T-cell (primary cell): Measurements from ENCODE around the gene RPAP2. TPM values are rescaled to one million over a fixed set of nuclear protein-coding genes. Genes with fewer than 3 reads are reported as not detected.

Experiments used
- ATAC-seq, 4 experiments: fragments of 200-7000 bp in 3 of 4; fragments of 150-1000 bp in 1 of 4; cut with Tn5 transposase; replicated peaks in 1 of 4; 1 replicate in 3 of 4; 2 replicates in 1 of 4; pipeline ENCODE4 v1.10.0; 2021; ENCODE audit warnings: moderate library complexity in 3 of 4, mild to moderate bottlenecking in 2 of 4, moderate number of reproducible peaks in 1 of 4
- CTCF ChIA-PET, 2 donors: fragments of 300-600 bp; sonication (Branson Sonifier 250); formaldehyde crosslinking; loops; one replicate each; lab custom pipeline; 2022; ENCODE audit warnings: antibody characterized with exemption in 2 of 2; lab: Charles Lee
- POLR2A ChIA-PET, 2 donors: fragments of 300-600 bp; sonication (Branson Sonifier 250); formaldehyde crosslinking; loops; one replicate each; lab custom pipeline; 2022; ENCODE audit warnings: antibody characterized with exemption in 2 of 2; lab: Charles Lee
- DNase-seq, 35 experiments: peaks; one replicate each; pipeline versions ENCODE4 v3.0.0 to v3.0.0-alpha.2; 2013 to 2023
- H3K27ac ChIP-seq: one replicate; pipeline ENCODE4 v1.5.1; 2013; ENCODE audit warnings: low read length
- H3K27me3 ChIP-seq, 2 experiments: replicated peaks in 1 of 2; 1 replicate in 1 of 2; 2 replicates in 1 of 2; pipeline versions ENCODE4 v1.6.1 to v1.7.0; 2013; ENCODE audit warnings: low read length in 1 of 2, mixed read lengths in 1 of 2; ENCODE audit not compliant: control insufficient read depth in 2 of 2, insufficient read depth in 2 of 2; ENCODE audit errors: extremely low read depth in 1 of 2
- H3K36me3 ChIP-seq, 2 donors: 1 replicate in 1 of 2; 2 replicates in 1 of 2; pipeline versions ENCODE4 v1.6.1 to v1.7.0; 2013; ENCODE audit warnings: low read length in 1 of 2; ENCODE audit not compliant: control insufficient read depth in 2 of 2, insufficient read depth in 1 of 2; ENCODE audit errors: extremely low read depth in 1 of 2
- H3K4me1 ChIP-seq, 2 experiments: 1 replicate in 1 of 2; 2 replicates in 1 of 2; pipeline versions ENCODE4 v1.6.1 to v1.7.0; 2013; ENCODE audit warnings: low read length in 2 of 2, mixed read lengths in 1 of 2; ENCODE audit not compliant: insufficient read depth in 2 of 2, control insufficient read depth in 1 of 2; ENCODE audit errors: extremely low read depth in 1 of 2
- H3K4me3 ChIP-seq, 2 donors: 1 replicate in 1 of 2; 2 replicates in 1 of 2; pipeline versions ENCODE4 v1.5.1 to v1.7.0; 2013; ENCODE audit warnings: mild to moderate bottlenecking in 2 of 2, low read length in 1 of 2, moderate library complexity in 1 of 2; ENCODE audit not compliant: control insufficient read depth in 1 of 2; ENCODE audit errors: extremely low read depth in 1 of 2
- H3K9me3 ChIP-seq: 2 replicates; pipeline ENCODE4 v1.7.0; 2013
- H3K27ac Mint-ChIP-seq, 2 donors: one replicate each; pipeline ENCODE4 v1.8.0; 2020 to 2021; ENCODE audit warnings: mild to moderate bottlenecking in 2 of 2, mixed read lengths in 2 of 2
- H3K27me3 Mint-ChIP-seq, 2 donors: one replicate each; pipeline ENCODE4 v1.8.0; 2021 to 2022; ENCODE audit warnings: mixed read lengths in 2 of 2
- H3K36me3 Mint-ChIP-seq: one replicate; pipeline ENCODE4 v1.8.0; 2021; ENCODE audit warnings: mixed read lengths
- H3K4me1 Mint-ChIP-seq, 3 donors: one replicate each; pipeline ENCODE4 v1.8.0; 2020 to 2022; ENCODE audit warnings: mixed read lengths in 3 of 3, mild to moderate bottlenecking in 1 of 3
- H3K4me3 Mint-ChIP-seq, 3 donors: one replicate each; pipeline ENCODE4 v1.8.0; 2020 to 2022; ENCODE audit warnings: mild to moderate bottlenecking in 3 of 3, mixed read lengths in 3 of 3, moderate library complexity in 3 of 3
- H3K9me3 Mint-ChIP-seq, 3 donors: one replicate each; pipeline ENCODE4 v1.8.0; 2020 to 2022; ENCODE audit warnings: mixed read lengths in 3 of 3
- WGBS: methylation state at CpG from one replicate; pipeline ENCODE4 v1.1.5; 2013; ENCODE audit warnings: missing lambda C conversion rate; ENCODE audit not compliant: insufficient coverage; 5-methylcytosine and 5-hydroxymethylcytosine counted together
- total RNA-seq, 35 experiments: library from RNA in 6 of 35; stranded (reverse) in 6 of 35; fragments of 120-200 nt in 1 of 35; gene quantifications; one replicate each; pipeline versions ENCODE4 v1.2.1 to v1.2.4 and lab custom pipeline; 2013 to 2026

RPAP2 gene
- total RNA-seq, 5 donors from 2014 or later (not counting 1 experiment from before 2014, with no cell fraction given), result 24.7 to 31.7 (median 29.9) TPM

DNA sequence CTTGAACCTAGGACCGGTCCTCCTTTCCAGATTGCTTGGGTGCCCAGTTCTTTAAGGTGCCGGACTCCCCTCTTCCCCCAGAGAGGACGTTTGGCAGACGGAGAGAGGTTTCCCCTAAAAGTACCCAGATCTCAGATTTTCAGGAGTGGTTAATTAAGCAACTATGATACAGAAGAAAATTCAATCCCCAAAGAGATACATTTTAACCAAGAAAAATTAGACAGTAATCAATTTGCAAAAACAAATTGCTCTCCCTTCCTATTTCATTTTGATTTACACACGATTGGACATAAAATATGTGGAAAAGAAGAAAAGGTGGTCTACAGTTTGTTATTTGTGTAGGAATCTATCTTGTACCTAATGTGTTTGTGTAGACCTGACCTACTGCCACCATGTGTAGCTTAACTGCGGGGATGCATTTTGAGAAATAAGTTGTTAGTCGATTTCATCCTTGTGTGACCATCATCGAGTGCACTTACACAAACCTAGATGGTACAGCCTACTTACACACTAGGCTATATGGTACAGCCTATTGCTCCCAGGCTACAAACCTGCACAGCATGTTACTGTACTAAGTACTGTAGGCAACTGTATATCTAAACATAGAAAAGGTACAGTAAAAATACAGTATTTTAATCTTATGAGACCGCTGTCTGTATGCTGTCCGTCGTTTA, 755 bp downstream of the RPAP2 start:
- DNase-seq (no peak), ATAC-seq (no peak)
- Histone ChIP-seq H3K4me3 (peak overlapping the region; percentile 74 to 96), H3K27ac (peak overlapping the region; percentile 84), H3K4me1 (peaks cover 7 to 21% of the 10 kb centered on the region in 2 experiments), H3K27me3 (no peaks in the 10 kb centered on the region), H3K9me3 (no peaks in the 10 kb centered on the region), H3K36me3 (peaks cover 0 to 12% of the 10 kb centered on the region in 2 donors)
- H3K27me3 Mint-ChIP-seq, result no peaks in the 10 kb centered on the region
- CTCF ChIA-PET, result interaction anchor here (0.5 to 1.8 kb wide), 4 partner anchors 11 to 663 kb away, joined by 3 to 8 read pairs (median 4); no protein-coding TSS in a partner anchor
- H3K36me3 Mint-ChIP-seq, result peaks cover 24% of the 10 kb centered on the region
- 0% methylated on average over 1 of the region's 11 CpGs for WGBS
- POLR2A ChIA-PET, result no interaction called here
- peak overlapping the region; percentile 92 to 93 for H3K27ac Mint-ChIP-seq
- peaks cover 39 to 47% (median 44%) of the 10 kb centered on the region in 3 donors for H3K4me1 Mint-ChIP-seq
- no peaks in the 10 kb centered on the region for H3K9me3 Mint-ChIP-seq
- H3K4me3 Mint-ChIP-seq, result peak overlapping the region; percentile 91 to 98 (median 96)

DNA sequence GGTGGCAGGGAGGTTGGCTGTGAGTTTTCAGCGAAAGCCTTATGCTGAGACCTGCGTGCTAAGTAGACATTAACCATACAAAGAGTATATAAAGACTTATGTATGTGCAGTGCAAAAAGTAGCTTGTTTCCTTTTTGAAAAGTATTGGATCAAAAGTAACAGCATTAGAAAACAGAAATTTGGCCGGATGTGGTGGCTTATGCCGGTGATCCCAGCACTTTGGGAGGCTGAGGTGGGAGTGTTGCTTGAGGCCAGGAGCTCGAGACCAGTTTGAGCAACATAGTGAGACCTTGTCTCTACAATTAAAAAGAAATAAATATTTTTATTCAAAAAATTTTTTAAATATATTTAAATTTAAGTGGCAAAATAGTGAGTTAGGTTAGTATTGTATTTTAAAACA, 2.2 kb downstream of the RPAP2 start:
- Histone ChIP-seq H3K36me3 (peaks cover 0 to 18% of the 10 kb centered on the region in 2 donors), H3K27ac (no peak overlapping the region), H3K9me3 (no peaks in the 10 kb centered on the region), H3K27me3 (no peaks in the 10 kb centered on the region), H3K4me3 (no peak overlapping the region), H3K4me1 (peaks cover 7 to 21% of the 10 kb centered on the region in 2 experiments)
- H3K27me3 Mint-ChIP-seq, result no peaks in the 10 kb centered on the region
- POLR2A ChIA-PET, result interaction anchor here (0.6 kb wide), 3 partner anchors 13 to 284 kb away, joined by 3 read pairs; no protein-coding TSS in a partner anchor
- H3K4me3 Mint-ChIP-seq, result no peak overlapping the region
- peaks cover 22% of the 10 kb centered on the region for H3K36me3 Mint-ChIP-seq
- H3K27ac Mint-ChIP-seq, result no peak overlapping the region
- H3K4me1 Mint-ChIP-seq, result peaks cover 29 to 39% (median 38%) of the 10 kb centered on the region in 3 donors
- no peak for DNase-seq
- no peak for ATAC-seq
- CTCF ChIA-PET, result interaction anchor here in 1 of 2 donors (0.7 to 1.8 kb wide), 6 partner anchors 9 to 531 kb away, joined by 3 to 8 read pairs (median 4); partner anchors contain the start of gene RPL5
- no peaks in the 10 kb centered on the region for H3K9me3 Mint-ChIP-seq
- 100% methylated on average over 1 of the region's 5 CpGs for WGBS

DNA sequence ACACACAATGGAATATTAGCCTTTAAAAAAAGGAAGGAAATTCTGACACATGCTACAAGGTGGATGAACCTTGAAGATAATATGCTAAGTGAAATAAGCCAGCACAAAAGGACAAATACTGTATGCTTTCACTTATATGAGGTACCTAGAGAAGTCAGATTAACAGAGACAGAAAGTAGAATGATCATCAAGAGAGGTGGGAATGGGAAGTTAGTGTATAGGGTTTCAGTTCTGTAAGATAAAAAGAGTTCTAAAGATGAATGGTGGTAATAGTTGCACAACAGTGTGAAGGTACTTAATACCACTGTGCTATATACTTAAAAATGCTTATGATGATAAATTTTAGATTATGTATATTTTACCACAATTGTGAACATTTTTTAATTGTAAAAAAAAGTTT, 7.2 kb downstream of the RPAP2 start:
- H3K27ac Mint-ChIP-seq, result no peak overlapping the region

DNA sequence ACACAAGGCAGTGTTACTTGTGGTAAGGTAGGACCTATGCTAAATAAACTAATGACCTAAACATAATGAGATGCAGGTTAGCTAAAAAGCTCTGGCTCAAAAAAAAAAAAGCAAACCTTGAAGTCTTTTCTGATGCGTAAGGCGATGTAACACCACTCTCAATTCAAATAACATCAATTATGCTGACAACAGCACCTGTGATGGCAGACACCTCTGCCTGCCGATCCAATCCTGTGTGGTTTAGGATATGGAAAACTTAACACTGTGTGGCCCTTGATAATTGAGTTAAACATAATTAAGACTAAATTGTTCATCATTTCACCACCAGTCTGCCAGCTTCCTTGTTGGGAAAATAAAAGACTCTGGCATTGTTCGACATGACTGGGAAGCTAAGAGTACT, 9.1 kb downstream of the RPAP2 start:
- Histone ChIP-seq H3K36me3 (peaks cover 0 to 30% of the 10 kb centered on the region in 2 donors), H3K27me3 (no peaks in the 10 kb centered on the region), H3K4me3 (no peak overlapping the region), H3K27ac (no peak overlapping the region), H3K4me1 (peaks cover 6 to 8% of the 10 kb centered on the region in 2 experiments), H3K9me3 (no peaks in the 10 kb centered on the region)
- DNase-seq, result no peak
- Mint-ChIP-seq H3K9me3 (no peaks in the 10 kb centered on the region), H3K4me3 (no peak overlapping the region), H3K27ac (peak overlapping the region in 1 of 2 donors; percentile 9), H3K36me3 (peaks cover 30% of the 10 kb centered on the region), H3K4me1 (peaks cover 18 to 22% (median 20%) of the 10 kb centered on the region in 3 donors), H3K27me3 (no peaks in the 10 kb centered on the region)
- no peak for ATAC-seq
- ChIA-PET POLR2A (no interaction called here), CTCF (interaction anchor here (1.0 to 1.5 kb wide), 3 partner anchors 10 to 288 kb away, joined by 3 to 6 read pairs (median 5); no protein-coding TSS in a partner anchor)
- WGBS, result 100% methylated on average over 1 of the region's 4 CpGs

More for the DNA sequence above, 7.2 kb downstream of the RPAP2 start:
- Mint-ChIP-seq H3K27me3 (no peaks in the 10 kb centered on the region), H3K4me1 (peaks cover 6 to 18% (median 12%) of the 10 kb centered on the region in 3 donors), H3K9me3 (no peaks in the 10 kb centered on the region), H3K36me3 (peaks cover 25% of the 10 kb centered on the region), H3K4me3 (no peak overlapping the region)
- POLR2A ChIA-PET, result interaction anchor here in 1 of 2 donors (1.1 kb wide), 1 partner anchor 10 kb away, joined by 3 read pairs; no protein-coding TSS in a partner anchor
- no peak overlapping the region for H3K4me3 ChIP-seq
- DNase-seq (no peak), ATAC-seq (no peak)
- CTCF ChIA-PET, result interaction anchor here in 1 of 2 donors (1.2 to 1.6 kb wide), 2 partner anchors 12 to 13 kb away, joined by 3 to 5 read pairs; no protein-coding TSS in a partner anchor
- H3K27me3 ChIP-seq, result no peaks in the 10 kb centered on the region
- no peaks in the 10 kb centered on the region for H3K4me1 ChIP-seq
- H3K27ac ChIP-seq, result no peak overlapping the region
- H3K9me3 ChIP-seq, result no peaks in the 10 kb centered on the region
- H3K36me3 ChIP-seq, result peaks cover 0 to 29% of the 10 kb centered on the region in 2 donors

DNA sequence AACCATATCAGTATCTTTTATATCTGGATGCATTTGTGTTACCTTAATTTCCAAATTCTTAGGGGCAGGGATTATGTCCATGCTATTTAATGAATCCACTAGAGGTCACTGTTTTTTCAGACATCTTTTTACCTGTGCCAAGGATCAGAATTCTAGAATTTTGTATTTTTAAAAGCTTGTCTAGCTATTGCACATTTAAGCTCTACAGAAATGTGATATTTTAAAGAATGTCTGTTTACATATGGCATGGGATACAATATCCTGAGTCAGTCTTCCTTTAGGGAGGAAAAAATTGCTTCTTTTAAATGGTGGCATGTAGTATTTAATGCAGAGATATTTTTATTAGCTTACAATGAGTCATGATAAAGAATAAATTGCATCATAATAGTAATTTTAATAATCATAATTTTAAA, 11.3 kb downstream of the RPAP2 start:
- peak overlapping the region in 1 of 2 donors; percentile 34 for H3K27ac Mint-ChIP-seq
- POLR2A ChIA-PET, result interaction anchor here (0.6 to 1.2 kb wide), 2 partner anchors 9 to 56 kb away, joined by 3 read pairs; no protein-coding TSS in a partner anchor
- peak in 3 of 4 experiments; percentile 45 to 63 (median 58) for ATAC-seq
- DNase-seq, result peak in 1 of 35 experiments; percentile 65
- no peak overlapping the region for H3K27ac ChIP-seq
- H3K36me3 ChIP-seq, result peaks cover 0 to 22% of the 10 kb centered on the region in 2 donors
- H3K27me3 ChIP-seq, result no peaks in the 10 kb centered on the region
- no peaks in the 10 kb centered on the region for H3K9me3 Mint-ChIP-seq
- CTCF ChIA-PET, result interaction anchor here (0.5 to 3.4 kb wide), 52 partner anchors 8 to 574 kb away, joined by 3 to 26 read pairs (median 4); partner anchors contain the start of genes GFI1 (in 2 of the 2), BTBD8 (in 1 of the 2) and RPL5 (in 1 of the 2)
- peaks cover 13 to 19% of the 10 kb centered on the region in 2 experiments for H3K4me1 ChIP-seq
- no peak overlapping the region for H3K4me3 ChIP-seq
- peaks cover 29% of the 10 kb centered on the region for H3K36me3 Mint-ChIP-seq
- H3K9me3 ChIP-seq, result no peaks in the 10 kb centered on the region
- H3K4me3 Mint-ChIP-seq, result no peak overlapping the region
- peaks cover 36 to 39% (median 38%) of the 10 kb centered on the region in 3 donors for H3K4me1 Mint-ChIP-seq
- H3K27me3 Mint-ChIP-seq, result no peaks in the 10 kb centered on the region

DNA sequence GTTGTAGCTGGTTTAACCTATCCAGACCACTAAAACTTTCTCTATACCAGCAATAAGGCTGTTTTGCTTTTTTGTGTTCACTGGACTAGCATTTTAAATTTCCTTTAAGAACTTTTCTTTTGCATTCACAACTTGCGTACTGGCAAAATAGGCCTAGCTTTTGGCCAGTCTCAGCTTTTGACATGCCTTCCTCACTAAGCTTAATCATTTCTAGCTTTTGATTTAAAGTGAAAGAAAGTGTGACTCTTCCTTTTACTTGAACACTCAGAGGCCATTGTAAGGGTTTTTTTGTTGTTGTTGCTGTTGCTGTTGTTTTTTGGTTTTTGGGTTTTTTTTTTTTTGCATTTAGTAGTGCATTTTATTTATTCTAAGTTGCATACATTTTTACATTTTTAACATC, 15.2 kb downstream of the RPAP2 start:
- Mint-ChIP-seq H3K4me3 (no peak overlapping the region), H3K4me1 (peaks cover 71 to 78% (median 73%) of the 10 kb centered on the region in 3 donors), H3K27me3 (no peaks in the 10 kb centered on the region), H3K27ac (peak overlapping the region; percentile 65 to 83), H3K36me3 (peaks cover 9% of the 10 kb centered on the region), H3K9me3 (no peaks in the 10 kb centered on the region)
- no CpG with 5 or more reads among the region's 1 CpG for WGBS
- CTCF ChIA-PET, result interaction anchor here (0.5 to 1.8 kb wide), 11 partner anchors 16 to 734 kb away, joined by 3 to 7 read pairs (median 4); no protein-coding TSS in a partner anchor
- POLR2A ChIA-PET, result interaction anchor here (0.6 to 0.7 kb wide), 6 partner anchors 13 to 643 kb away, joined by 3 to 7 read pairs (median 4); no protein-coding TSS in a partner anchor
- no peaks in the 10 kb centered on the region for H3K9me3 ChIP-seq
- H3K4me3 ChIP-seq, result no peak overlapping the region
- peaks cover 0 to 3% of the 10 kb centered on the region in 2 donors for H3K36me3 ChIP-seq
- H3K27me3 ChIP-seq, result no peaks in the 10 kb centered on the region
- peaks cover 31 to 46% of the 10 kb centered on the region in 2 experiments for H3K4me1 ChIP-seq
- ATAC-seq (no peak), DNase-seq (no peak)
- H3K27ac ChIP-seq, result peak overlapping the region; percentile 14
